Muscle of arm (tissue), 12 donors: Measurements from ENCODE around the gene ODAD4. TPM values are rescaled to one million over a fixed set of nuclear protein-coding genes. Genes with fewer than 3 reads are reported as not detected.
"Not testable (repeated sequence)": the region's sequence is repeated elsewhere in the genome, so short reads cannot be mapped to it uniquely, and the experiment has no call there.

ENCODE experiments used
- DNase-seq: peaks from one replicate; pipeline ENCODE4 v3.0.0-alpha.2; 2013
- polyA plus RNA-seq, 12 donors: library from polyadenylated mRNA; unstranded; fragments of 120-200 nt; gene quantifications; one replicate each; pipeline ENCODE4 v1.2.1, GENCODE V29; 2013; ENCODE audit not compliant: insufficient read length in 12 of 12

Gene ODAD4
- polyA plus RNA-seq, 12 donors = 0.49 to 1.5 (median 0.82) TPM; not detected in 2

DNA sequence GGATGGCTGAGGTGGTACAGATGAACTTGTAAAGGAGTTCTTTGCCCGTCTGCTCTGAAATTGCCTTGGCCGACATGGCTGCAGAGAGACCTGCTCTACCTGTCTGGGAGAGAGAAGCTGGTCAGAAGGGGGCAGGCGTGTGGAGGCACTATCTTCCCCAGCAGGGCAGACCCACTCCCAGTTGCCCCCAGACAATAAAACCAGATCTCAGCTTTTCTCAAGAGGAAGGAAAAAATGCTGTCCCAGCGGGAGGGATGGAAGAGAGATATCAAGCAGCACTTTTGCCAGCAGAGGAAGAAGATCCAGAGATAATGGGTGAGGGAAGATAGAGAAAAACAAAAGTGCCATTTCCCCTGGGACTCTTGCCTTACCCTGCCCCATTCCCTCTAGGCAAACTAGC, 16.6 kb upstream of the ODAD4 start:
- no peak for DNase-seq

DNA sequence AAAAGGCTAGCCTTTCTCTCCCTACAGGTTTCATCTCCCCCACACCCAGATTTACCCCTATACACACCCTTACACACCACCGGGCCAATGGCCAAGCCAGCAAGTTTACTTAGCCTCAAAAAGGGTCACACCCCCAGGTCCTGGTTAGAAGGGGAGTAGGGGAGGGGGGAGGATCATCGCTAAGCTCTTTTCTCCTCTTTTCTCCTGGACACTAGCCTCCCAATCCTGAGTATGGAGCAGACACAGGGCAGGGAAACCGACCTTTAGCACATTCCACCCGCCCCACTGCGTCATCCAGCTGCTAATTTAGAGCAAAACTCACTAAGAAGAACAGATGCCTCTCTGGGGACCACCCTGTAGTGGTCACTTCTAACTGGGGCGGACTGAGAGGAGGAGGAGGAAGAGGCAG, 16.1 kb upstream of the ODAD4 start:
- no peak for DNase-seq

DNA sequence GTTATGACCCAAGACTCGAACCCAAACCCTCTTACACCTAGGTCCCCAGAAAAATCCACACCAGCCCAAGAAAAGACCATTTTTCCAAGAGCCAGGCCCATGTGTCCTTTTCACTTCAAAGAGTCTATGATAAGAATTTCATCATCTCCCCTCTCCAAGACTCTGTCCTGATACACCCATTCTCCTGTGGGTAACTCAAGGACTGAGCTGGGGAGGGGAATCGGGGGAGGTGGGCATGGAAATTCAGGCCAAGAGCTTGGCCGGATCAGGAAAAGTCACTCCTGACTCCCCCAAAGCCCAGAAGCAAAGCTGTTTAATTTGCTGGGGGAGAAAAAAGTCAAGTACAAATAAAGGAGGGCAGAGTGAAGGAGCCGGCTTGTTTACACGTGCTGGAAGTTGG, 15.4 kb upstream of the ODAD4 start:
- DNase-seq = no peak

DNA sequence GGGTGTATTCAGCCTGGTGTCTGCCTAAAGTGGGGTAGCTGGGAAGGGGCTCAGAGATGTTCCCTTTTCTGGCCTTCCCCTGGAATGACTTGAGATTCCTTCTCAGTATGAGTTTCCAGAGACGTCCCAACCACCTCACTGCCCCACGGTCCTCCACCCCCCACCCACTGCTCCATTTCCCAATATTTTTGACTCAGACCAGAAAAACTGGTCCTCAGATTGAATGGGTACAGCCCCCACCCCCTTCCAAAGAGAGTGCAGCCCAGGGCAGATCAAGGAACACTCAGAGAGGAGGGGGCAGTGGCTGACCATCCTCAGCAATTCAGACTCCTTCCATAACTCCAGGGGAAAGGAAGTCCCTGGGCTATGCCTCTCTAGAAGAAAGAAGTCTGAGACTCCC, 14.9 kb upstream of the ODAD4 start:
- no peak for DNase-seq

DNA sequence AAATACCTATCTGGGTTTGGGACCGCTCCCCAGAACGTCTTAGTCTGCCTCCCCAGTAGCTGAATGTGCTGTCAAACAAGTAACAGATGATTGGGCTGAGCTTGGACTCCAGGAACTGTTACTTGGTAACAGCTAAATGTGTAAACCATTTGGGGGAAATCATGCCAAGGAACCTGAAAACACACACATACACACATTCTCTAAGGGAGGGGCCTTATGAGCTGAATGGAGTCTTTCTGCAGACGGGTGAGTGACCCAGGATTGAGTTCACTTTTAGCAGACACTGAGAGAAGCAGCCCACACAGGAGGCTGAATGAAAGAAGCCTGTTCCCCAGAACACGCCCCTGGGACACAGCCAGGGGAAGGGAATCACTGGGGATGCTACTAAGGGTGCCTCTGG, 13.2 kb upstream of the ODAD4 start:
- peak; percentile 64 for DNase-seq

DNA sequence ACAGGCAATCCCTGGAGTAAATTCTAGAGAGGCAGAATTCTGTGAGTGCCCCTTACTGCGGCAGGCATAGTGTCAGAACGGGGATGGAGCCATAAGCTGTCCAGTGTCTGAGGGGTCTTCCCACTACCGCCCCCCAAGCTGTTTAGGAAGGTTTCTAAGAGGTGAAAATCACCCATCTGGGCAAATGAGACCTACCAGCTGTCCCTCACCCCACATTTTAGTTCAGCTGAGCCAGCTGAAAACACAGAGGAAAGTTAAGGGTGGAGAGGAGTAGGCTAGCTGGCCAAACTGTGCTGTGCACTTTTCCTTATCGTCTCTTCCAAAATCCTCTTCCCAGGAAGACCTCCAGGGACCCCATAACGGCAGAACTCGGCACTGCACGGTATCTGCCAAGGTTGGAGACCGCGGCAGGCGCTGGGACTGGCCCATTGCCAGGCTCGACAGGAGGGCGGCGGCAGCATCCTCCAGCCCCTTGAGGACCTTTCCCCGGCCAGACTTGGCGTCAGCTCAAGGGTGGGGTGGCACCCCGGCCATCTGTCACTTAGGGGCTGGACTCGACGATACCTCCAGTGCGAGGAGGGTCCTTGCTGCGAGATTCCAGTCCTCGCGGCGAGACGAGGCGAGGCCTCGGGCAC, 12.6 kb upstream of the ODAD4 start:
- DNase-seq = peak; percentile 58

DNA sequence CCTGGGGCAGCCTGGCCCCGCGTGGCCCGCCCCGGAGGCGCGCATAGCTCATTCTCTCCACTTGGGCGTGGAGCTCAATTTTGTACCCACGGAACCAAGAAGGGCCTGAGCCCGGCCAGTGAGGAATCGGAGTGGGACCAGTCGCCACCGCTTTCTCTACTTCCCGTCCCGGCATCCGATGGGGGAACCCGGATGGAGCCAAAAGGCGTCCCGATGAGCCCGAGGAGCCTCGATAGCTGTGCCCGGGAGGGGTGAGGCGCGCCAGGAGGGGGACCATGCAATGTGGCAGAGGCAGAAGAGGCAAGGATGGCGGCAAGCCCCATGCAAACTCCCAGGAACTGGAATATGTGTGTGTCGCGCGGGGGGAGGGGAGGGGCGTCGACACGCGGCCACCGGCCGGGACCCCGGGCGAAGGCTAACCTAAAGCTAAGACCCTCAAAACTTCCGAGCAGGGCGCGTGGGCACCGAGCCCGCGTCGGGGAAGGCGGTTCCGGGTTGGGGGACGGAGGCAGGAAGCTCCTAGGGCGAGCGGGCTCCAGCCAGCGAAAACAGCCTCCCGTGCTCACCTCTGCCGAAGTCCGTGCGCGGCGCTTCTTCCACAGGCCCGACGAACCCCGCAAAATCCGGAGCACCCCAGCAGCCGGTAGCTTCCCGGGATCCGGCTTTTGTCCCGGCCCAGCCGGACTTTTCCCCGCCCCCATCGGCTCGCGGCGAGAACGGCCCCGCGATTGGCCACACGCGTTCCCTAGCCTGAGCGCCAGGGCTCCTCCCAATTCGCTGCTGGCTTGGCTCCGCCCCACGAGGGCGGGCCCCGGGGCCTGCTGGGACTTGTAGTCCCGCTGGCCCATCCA, 11.9 kb upstream of the ODAD4 start, which contains the start of gene ACLY:
ACLY (minus strand) TSS at position 638 of the 851 bp plus-strand sequence. CDS start 5,078 bp downstream, outside the sequence.
- peak; percentile 97 for DNase-seq

DNA sequence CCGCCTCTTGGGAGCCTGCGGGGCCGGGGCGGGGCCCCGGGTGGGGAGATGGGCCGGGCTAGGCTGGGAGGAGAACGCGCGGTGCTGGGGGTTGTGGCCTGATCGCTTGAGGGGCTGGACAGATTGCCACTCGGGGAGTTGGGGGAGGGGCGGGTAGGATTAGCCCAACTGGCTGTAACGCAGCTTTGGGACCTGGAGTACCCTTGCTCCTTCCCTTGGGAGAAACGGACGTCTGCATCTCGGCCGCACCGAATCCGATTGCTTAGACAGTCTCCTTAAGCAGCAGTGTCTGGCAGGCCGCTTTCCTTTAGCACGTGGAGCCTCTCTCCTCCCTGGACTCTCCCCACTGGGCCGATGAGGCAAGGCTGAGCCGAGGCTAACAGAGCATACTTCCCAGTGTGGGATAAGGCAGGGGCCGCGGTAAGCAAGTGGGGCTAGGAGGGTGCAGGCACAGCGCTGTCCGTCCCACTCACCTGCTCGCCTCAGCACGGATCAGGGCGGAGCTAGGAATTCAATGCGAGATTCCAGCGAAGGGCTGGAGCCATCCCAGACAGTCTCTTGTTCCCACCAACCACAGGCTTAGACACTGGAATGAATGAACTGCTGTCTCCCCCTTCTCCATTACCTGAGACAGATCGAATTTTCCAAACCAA, 11.1 kb upstream of the ODAD4 start:
- no peak for DNase-seq

DNA sequence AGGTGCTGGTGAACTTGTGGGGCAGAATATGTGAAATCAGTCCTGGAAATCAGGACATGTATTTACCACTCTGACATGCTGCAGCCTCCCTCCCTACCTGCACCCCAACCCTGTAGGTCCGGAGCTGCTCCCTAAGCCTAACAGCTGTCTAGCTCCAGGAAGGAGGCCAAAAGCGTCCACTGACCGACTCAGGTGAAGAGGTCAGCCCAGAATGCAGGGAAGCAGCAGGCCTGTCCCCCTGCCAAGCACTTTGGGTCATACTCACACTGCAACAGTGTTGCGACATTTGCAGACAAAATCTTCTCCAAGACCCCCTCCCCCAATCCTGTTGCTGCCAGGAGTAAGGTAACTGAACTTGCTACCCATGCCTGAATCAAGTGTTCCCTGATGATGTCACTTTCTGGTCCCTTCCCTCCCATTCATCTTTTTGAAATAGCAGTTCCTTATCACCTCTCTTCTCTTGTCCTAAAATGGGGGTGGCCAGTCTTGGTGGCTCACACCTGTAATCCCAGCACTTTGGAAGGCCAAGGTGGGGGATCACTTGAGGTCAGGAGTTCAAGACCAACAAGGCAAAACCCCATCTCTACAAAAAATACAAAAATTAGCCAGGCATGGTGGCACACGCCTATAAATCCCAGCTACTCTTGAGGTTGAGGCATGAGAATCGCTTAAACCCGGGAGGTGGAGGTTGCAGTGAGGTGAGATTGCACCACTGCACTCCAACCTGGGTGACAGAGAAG, 10.4 kb upstream of the ODAD4 start:
- DNase-seq = no peak

DNA sequence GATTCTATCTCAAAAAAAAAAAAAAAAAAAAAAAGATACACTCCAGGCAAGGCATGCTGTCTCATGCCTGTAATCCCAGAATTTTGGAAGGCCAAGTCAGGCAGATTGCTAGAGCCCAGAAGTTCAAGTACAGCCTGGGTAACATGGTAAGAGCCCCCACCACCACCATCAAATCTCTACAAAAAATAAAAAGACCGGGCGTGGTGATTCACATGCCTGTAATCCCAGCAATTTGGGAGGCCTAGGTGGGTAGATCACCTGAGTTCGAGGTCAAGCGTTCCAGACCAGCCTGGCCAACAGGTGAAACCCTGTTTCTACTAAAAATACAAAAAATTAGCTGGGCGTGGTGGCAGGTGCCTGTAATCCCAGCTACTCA, 9.8 kb upstream of the ODAD4 start:
- DNase-seq = no peak

DNA sequence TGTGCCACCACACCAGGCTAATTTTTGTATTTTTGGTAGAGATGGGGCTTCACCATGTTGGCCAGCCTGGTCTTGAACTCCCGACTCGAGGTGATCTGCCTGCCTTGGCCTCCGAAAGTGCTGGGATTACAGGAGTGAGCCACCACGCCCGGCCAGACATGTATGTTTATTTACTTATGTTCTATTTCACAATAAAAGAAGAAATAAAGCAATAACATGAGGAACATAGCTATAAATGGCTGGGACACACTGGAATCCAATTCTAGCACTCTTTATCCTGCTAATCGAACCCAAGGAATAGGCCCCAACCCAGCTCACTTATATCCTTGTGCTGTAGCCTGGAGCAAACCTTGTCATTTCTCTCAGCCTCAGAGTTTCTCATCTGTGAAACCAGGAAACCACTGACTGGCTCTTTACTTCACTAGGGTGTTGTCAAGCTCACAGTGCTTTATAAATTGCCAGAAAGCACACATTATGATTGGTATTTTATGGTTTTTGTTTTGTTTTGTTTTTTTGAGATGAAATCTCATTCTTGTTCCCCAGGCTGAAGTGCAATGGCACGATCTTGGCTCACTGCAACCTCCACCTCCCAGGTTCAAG, 4.3 kb upstream of the ODAD4 start:
- no peak for DNase-seq

DNA sequence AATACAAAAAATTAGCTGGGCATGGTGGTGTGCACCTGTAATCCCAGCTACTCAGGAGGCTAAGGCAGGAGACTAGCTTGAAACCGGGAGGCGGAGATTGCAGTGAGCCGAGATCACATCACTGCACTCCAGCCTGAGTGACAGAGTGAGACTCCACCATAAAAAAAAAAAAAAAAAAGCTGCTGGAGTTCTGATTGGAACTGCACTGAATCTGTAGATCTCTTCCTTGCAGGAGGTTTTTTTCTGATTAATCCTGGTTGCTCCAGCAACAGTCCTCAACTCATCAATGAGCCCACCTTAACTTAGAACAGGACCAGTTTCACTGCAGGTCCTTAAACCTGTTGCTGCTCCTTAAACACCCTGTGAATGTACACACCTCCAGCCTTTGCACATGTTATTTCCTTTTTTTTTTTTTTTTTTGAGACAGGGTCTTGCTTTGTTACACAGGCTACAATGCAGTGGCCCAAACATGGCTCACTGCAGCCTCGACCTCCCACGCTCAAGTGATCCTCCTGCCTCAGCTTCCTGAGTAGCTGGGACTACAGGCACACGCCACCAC, 1.6 kb upstream of the ODAD4 start:
- no peak for DNase-seq

DNA sequence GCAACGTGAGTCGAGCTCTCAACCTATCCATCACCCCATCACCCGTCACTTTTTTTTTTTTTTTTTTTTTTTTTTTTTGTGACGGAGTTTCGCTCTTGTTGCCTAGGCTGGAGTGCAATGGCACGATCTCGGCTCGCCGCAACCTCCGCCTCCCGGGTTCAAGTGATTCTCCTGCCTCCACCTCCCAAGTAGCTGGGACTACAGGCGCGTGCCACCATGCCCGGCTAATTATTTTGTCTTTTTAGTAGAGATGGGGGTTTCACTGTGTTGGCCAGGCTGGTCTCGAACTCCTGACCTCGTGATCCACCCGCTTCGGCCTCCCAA, 378 bp downstream of the ODAD4 start:
- DNase-seq = not testable (repeated sequence)

DNA sequence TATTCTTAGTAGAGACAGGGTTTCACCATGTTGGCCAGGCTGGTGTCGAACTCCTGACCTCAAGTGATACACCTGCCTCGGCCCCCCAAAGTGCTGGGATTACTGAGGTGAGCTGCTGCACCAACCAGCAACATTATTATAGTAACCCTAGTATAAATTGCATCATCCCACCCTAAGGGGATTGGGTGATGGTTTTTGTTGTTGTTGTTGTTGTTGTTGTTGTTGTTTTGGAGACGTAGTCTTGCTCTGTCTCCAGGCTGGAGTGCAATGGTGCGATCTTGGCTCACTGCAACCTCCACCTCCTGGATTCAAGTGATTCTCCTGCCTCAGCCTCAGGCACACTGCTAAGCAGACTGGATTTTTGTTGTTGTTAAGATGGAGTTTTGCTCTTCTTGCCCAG, 1.3 kb downstream of the ODAD4 start:
- not testable (repeated sequence) for DNase-seq

DNA sequence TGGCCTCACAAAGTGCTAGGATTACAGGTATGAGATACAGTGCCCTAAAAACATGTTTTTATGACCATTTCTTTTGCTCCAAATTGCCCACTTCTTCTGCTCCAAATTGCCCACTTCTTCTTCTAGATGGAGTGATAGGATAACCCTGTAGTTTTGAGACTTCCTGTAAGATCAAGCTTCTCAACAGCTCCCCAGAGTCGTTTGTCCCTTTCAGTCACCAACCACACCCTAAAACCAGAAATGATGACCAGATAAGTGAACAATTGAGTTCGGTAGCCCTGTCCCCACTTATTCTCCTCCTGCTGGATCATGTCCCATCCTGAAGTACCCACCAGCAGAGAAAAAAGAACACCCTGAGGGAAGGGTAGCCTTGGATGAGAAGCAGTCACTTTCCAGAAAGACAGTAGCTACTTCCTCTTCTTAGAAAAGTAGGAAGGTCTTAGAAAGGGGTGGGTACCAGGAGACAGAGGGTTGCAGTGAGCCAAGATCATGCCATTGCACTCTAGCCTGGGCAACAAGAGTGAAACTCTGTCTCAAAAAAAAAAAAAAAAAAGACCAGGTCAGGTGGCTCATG, 2.5 kb downstream of the ODAD4 start:
- DNase-seq = no peak

DNA sequence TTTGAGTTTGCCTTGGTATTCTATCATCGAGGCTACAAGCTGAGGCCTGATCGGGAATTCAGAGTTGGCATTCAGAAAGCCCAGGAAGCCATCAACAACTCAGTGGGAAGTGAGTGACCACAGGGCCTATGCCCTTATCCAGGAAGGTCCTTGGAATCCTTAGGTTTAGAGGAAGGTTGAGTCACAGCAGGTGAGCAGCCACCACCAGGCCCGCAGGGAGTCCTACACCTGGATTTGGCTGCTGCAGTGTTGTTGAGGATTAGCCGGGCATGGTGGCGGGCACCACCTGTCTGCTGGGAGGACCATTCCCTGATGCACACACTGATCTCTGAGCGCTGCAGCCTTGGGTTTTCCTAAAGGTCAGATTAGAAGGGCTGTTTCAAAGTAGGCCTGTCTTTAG, 5.2 kb downstream of the ODAD4 start:
- DNase-seq = no peak

DNA sequence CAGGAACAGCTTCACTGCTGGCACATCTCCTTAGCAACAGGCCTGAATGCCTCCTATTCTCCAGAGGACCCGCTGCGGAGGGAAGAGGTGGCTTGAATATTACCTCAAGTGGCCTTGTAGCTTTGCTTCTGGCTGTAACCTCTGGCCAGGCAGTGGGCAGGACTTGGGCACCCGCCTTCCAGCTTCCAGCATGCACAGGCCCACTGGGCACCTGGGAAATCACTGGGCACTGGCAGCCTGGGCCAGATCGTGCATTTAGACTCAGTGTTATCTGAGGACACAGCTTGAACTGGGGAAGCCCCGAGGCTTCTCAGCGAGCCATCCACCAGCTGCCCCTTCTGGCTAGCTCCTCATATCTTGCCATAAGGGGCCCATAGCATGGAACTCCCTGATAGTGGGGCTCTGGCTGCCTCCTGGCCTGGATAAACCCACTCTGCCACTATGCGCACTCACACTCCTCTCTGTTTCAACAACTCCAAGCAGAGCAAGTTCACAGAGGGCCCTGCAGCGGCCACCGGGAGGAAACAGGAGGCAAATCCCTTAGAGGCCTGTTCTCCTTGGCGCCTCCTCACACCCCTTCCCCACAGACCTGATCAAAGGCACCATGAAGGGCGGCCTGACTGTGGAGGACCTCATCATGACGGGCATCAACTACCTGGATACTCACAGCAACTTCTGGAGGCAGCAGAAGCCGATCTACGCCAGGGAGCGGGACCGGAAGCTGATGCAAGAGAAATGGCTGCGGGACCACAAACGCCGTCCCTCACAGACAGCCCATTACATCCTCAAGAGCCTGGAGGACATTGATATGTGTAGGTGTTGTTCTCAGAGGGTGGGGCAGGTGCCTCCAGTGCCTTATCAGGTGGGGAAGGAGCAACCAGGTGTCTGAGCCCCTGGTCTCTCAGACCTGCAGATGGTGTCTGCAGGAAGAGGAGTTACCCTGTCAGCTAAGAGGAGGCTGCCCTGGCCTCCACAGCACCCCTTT, 7.8 kb downstream of the ODAD4 start:
- no peak for DNase-seq

DNA sequence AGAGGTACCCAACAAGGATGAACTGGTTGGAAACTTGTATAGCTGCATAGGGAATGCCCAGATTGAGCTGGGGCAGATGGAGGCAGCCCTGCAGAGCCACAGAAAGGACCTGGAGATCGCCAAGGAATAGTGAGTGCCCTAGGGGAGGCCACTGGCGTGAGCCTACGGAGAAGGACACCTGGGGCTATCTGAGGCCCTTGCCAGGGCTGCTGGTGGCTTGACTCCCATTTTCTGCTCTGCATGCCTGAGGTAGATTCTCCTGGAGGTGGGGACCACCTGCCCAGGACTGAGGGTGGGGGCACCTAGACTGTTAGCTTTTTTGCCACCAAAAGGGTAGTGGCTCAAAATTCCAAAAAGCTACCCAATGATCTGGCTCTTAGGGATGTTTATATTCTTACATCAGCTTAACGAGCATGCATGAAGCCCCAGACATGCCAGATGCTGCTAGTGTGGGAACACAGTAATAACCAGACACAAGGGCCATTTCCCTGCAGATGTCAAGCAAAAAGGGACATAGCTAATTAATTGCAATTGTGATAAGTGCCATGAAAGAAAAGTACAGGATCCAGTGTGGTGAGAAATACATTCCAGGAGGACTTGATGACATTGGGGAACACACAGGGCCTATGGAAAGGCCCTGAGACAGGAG, 8.8 kb downstream of the ODAD4 start:
- DNase-seq = no peak

DNA sequence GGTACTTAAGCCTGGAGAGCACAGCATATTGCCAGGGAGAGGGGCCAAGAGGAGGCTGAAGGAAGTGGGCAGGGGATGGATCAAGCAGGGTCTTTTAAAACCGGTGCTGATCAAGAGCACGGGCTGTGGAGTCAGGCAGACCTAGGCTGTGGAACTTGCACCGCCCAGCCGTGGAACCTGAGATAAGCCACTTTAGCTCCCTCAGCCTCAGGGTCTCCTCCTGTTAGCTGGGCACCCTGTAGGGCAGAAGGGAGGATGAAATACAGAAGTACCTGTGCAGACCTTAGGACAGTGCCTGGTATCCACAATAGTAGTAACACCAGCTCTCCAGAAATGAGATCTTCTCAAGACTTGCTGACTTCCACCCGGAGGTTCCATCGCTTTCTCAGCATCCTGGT, 9.3 kb downstream of the ODAD4 start:
- DNase-seq = no peak
